Stimulated activated CD4-positive, alpha-beta T cell treated with anti-CD3 and anti-CD28 coated beads, TNF-alpha, amount 100 ng/mL, for 24 hours (primary cell): ENCODE data around the gene CLDN19.
"Not testable (repeated sequence)": the region's sequence is repeated elsewhere in the genome, so short reads cannot be mapped to it uniquely, and the experiment has no call there.

Experiments used
- DNase-seq, 3 experiments: peaks; one replicate each; pipeline ENCODE4 v3.0.0-alpha.2; 2020; ENCODE audit warnings: low read depth in 3 of 3

Gene CLDN19

DNA sequence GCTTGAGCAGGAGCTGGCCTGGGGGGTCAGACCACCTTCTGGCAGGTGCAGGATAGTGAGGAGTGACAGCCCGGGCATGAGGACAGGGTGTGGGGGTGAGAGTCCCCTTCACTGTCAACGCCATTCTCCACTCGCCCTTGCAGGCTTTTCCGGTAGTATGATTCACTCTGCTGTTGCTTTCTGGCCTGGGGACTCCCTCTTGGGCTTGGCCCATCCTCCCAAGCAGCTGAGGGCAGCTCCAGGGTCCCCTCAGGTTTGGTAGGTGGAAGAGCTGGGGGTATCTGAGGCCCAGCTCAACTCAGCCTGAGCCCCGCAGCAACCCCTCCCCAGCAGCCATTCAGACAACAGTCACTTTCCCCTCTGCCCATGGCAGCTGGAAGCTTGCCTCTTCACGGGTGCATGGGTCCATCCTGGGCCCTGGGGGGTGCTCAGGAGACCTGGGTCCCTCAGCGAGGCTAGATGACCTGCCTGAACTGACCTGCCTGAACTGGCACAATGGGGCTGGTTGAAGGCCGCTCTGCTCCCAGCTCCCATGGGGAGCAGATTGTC, 1.3 kb downstream of the CLDN19 start:
- DNase-seq, result no peak

DNA sequence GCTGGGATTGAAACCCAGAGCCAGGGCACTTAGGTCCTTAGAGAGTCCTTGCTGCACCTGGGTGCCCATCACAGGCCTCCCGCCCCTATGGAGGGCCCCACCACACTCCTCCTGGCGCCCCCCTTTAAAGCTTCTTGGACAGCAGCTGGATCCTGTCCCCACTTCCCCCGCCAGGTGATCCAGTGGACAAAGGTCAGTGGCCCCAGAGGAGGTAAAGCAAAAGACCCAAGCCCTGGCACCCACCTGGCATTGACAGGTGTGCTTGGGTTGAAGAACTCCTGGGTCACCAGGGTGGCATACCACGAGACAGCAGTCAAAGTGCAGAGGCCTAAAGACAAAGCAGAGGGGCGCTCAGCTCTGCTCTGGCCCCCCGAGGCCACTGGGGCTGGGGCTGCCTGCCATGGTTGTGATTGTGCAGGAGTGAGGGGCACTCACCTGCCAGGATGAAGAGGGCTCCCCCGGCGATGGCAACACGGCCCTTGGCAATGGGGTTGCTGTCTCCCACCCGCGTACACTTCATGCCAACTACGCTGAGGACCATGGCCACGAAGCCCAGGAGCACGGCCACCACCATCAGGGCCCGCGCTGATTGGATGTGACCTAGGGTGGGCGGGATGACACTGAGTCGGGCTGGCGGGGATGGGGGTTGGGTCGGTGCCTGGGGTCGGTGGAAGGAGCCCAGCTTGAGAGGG, 1.9 kb downstream of the CLDN19 start:
- DNase-seq, result no peak

DNA sequence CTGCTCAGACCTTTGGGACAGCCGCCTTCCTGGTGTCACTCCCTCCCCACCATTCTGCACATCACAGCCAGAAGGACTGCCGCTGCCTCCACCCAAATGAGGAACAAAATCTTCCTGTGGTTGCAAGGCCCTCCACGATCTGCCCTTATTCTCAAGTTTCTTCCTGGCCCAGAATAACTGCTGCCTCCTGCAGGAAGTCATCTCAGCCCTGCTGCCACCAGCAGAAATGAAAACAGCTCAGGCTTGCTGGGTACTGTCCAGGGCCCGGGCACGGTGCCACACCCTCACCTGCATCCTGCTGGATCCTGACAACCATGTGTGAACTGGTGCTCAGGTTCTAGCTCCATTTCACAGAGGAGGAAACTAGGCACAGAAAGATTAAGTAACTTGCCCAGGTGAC, 2.8 kb downstream of the CLDN19 start:
- no peak for DNase-seq

DNA sequence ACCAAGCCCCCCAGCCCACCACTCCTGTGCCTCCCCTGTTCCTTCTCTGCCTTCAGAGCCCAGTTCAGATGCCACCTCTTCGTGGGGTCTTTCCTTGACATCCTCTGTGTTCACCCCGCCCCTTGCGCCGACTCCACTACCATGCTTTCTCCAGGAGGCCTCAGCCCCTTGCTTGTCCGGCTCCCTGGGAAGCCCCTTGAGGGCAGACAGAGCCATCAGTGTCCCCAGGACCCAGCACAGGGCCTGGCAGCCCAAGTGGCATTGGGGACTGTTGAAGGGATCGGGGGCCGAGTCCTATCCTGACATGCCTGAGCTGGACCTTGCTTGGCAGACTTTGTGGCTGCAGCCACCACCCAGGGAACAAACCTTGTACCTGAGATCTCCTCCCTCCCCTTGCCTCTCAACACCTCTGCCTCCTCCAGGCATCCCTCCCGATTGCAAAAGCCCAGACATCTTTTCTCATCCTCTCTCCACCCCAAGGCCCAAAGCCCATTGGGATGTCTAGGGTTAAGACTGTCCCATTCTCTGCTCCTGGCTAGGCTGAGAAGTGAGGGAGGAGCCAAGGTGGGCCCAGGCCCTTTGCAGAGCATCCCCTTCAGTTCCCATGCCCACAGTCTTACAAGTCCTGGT, 3.4 kb downstream of the CLDN19 start:
- no peak for DNase-seq

DNA sequence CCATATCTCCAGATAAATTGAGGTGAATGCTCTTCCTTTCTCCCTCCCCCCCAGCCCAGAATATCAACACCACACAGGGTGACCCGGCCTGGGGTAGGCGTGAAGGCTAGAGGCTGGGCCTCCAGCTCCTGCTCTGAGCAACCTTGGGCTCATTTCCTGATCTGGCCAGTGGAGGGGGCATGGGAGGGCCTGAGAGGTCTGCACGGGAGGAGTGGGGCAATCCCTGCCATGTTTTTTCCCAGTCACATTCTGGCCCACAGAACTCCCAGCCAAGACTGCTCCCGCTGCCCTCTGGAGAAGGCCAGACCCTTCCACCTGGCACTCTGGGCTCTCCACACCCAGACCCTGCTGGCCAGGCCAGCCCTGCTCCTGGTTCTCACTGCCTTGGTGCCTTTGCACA, 3.9 kb downstream of the CLDN19 start:
- DNase-seq, result no peak

DNA sequence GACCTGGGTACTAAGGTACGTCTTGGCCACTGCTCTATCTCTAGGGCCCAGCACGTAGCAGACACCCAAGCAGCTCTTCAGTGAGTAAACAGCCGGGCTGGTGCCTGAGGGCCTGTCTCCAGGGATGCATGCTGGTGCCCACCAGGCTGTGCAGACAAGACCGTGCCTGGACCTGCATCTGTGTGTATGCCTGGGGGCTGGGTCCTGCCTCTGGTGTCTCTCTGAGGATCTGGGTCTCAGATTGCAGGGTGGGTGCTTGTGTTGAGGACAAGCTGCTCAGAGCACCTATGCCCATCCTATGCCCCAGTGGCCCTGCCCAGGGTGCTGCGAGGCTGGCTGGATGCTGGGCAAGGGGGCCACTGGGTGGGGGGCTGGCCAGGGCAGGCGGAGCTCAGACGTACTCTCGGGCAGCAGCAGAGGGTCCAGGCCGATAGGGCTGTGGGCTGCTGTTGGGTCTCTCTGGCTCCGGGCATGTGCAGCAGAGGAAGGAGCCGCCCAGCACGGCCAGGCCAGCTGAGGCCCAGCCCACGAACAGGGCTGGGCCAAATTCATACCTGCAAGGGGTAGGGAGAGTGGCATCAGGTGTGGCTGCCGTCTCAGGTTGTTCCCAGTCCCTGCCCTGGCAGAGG, 4.4 kb downstream of the CLDN19 start:
- no peak for DNase-seq

DNA sequence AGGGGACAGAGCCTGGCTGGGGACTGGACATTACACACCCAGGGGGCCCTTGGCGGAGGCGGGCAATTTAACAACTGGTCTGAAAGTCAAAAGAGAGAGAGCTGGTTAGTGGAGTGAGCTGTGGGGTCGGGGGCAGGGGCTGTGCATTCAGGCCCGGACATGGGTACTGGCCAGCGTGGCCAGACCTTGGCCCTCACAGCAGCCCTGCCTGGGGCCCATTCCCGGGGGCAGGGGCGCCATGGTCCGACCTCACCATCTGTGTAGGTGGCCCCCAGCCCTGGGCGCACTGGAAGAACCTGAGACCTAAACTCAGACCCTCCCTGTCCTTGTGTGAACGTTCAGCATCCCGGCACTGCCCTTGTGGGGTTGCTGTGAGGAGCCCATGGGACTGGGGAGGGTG, 5.0 kb downstream of the CLDN19 start:
- no peak for DNase-seq

DNA sequence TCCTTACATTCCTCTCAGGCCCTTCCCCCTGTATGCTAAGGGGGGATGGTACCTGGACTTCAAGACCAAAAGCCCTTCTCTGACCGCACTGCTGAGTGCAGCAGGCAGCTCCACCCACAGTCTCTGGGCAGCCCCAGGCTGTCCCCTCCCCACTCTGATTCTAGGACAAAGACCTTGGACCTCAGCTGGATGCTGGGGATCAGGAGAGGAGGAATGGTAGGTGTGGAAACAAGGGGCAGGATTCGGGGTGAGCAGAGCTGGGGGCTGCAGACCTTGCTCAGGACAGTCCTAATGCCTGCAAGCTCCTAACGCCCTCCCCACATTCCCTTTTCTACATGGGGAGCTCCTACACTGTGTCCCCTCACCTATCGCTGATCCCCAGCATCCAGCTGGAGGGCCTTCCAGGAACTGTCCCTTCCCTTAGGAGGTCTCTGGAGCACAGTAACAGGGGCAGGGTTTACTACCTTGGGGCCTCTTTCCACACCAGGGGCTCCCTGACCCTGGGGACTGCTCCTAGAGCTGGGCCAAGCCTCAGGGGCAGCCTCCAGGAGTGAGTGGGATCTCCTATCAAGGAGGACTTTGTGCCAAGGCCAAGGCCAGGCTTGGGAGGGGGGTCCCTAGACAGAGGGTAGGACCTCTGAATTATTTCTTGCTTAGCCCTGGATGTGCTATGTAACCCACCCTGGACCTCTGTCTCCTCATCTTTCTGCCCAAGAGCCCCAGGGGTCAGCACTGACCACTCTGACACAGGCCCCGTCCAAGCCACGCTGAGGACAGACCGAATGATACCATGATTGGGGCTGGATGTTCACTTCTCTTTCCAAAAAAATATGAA, 5.6 kb downstream of the CLDN19 start:
- no peak for DNase-seq

DNA sequence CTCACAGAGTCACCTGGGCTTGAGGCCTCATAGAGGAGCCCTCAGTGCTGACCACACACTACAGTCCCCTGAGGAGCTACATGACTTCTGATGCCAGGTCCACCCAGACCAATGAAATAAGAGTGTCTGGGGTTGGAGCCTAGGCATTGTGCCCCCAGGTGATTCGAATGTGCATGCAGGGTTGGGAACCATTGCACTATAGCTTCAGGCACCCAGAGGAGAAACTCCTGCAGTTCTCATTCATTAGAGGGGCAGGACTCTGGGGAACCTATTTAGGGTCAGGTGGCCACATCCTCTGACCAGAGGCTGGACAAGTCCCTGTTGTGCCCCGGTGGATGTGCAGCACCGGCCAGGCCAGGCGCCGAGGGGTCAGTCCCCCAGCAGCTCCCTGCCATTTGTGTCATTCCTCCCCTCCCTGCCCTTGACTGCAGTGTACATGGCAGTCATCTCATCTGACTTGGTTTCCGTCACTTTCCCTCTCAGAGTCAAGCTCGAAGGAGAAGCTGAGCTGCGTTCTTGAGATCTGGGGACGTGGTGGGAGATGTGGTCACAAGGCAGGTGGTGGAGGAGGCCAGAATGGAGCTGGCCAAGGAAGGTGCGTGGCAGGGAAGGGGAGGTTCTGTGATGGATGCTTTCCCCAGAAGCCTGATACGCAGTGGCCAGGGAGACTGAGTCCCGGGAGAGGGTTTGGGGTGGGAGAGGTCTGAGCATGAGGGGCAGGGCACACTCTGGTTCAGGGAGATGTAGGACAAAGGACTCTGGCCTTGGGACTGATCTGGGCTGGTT, 6.4 kb downstream of the CLDN19 start:
- no peak for DNase-seq

DNA sequence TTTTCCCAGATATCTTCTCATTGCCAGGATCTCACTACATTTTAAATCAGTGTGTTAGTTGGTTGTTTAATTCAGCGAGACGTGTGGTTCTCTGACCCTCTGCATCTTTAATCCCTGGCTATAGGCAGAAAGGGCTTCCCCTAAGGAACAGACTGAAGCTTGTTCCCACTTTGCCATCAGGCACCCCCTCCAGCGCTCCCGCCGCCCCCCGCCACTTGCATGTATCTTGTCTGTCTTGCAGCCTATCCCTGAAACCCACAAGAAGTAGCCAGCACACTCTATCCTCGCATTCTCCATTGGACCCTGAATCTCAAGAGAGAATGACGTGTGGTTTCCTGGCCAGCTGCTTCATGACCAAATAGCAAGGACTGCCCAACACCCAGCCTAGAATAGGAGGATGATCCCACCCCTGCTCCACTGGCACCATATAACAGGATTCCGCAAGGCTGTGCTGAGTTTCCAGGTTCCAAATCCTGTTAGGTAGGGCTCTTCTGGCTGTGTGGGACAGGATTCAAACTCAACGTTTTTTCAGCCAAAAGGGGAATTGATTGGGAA, 7.8 kb downstream of the CLDN19 start:
- DNase-seq, result no peak

DNA sequence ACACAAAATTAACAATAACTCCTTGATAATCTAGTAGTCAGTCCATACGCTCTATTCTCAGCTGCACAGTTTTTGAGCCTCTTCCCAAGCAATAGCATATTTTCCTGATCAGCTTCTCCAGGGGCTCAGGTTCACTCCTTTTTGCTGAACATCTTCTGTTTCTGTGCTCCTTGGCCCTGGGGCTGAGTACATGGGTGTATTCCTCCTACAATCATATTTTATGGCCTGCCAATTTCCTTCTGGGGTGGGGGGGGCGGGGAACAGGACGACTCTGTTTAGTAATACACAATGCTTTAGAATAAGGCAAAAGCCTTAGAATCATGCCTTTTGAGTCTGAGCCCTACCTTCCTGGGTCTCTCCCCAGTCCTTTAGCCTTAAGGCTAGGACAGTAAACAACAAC, 8.5 kb downstream of the CLDN19 start:
- no peak for DNase-seq

DNA sequence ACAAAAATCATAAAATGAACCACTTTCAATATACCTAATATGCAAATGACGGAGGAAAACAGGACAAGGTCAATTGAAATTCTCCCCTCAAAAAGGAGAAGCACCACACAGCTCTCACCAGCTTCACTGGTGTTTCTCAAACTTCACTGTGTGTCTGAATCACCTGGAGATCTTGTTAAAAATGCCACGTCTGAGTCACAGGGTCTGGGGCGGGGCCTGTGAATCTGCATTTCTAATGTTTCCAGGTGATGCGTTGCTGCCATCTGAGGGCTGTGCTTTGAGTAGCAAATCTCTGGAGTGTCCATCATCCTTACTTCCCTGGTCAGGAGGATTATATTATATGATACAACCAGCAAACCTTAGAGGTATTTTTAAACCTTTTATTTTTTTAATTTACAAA, 9.0 kb downstream of the CLDN19 start:
- peak; percentile 27 to 68 (median 33) for DNase-seq

DNA sequence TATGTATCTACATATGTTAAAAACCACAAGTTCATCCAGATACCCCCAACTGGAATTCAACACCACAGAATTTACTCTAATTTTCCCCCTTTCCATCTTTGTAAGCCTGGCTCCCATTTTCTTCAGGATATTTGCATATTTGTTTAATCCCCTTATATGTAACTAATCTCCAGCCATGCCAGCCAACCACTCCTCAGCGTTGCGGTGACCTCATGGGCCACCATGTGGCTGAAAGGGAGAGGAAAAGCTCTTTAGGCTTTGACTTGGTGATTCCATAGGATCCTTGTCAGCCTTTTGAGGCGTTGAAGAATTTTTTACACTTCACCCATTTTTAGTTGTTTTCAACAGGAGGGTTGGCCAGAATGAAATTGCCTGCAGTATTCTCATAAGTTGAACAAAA, 10.0 kb downstream of the CLDN19 start:
- DNase-seq, result no peak

DNA sequence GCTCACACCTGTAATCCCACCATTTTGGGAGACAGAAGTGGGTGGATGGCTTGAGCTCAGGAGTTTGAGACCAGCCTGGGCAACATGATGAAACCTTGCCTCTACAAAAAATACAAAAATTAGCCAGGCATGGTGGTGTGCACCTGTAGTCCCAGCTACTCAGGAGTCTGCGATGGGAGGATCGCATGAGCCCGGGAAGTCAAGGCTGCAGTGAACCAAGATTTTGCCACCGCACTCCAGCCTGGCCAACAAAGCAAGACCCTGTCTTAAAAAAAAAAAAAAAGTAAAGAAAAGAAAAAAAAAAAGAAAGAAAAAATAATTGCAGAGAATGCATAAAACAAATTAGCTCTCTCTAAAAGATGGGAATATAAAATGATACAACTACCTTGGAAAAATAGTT, 14.2 kb downstream of the CLDN19 start:
- DNase-seq, result not testable (repeated sequence)

DNA sequence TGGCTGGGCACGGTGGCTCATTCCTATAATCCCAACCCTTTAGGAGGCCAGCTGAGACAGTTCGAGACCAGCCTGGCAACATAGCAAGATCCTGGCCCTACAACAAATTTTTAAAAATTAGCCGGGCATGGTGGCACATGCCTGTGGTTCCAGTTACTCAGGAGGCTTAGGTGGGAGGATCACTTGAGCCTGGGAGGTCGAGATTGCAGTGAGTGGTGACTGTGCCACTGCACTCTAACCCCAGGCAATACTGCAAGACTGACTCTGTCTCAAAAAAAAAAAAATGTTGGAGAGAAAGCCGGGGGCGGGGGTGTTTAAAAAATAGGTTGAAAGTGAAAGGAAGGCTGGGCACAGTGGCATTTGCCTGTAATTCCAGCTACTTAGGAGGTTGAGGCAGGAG, 16.5 kb downstream of the CLDN19 start:
- no peak for DNase-seq

DNA sequence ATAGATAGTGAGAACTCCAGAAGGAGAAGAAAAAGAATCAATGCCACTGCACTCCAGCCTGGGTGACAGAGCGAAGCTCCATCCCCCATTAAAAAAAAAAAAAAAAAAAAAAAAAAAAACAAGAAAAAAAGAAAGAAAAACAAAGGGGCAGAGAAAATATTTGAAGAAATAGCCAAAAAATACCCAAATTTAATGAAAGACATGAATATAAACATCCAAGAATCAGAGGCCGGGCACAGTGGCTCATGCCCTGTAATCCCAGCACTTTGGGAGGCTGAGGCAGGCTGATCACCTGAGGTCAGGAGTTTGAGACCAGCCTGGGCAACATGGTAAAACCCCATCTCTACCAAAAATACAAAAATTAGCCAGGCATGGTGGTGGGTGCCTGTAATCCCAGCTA, 17.6 kb downstream of the CLDN19 start:
- not testable (repeated sequence) for DNase-seq

DNA sequence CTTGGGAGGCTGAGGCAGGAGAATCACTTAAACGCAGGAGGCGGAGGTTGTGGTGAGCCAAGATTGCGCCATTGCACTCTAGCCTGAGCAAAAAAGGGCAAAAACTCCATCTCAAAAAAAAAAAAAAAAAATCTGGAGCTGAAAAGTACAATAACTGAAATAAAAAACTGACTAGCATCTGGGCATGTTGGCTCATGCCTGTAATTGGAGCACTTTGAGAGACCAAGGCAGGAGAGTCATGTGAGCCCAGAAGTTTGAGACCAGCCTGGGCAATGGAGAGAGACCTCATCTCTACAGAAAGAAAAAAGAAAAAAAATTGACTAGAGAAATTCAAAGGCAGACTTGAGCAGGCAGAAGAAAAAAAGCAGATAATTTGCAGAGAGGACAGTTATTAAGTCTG, 18.1 kb downstream of the CLDN19 start:
- no peak for DNase-seq

DNA sequence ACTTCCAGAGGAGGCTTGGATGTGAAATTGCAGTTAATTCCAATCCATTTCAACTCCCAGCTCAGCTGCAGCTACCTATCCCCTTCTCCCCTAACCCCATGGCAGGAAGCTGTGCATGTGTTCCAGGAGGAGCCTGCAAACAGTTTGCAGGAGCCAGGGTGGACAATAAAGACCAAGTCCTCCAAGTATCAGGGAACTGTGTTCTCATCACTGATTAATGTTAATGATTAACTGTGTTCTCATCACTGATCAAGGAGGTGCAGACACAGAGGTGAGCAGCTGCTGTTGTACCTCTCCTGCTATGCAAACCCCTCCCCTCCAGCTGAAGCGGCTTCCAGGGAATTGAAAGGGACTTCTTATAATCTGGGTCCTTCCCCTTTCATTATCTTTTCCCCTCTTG, 19.2 kb downstream of the CLDN19 start:
- DNase-seq, result no peak

DNA sequence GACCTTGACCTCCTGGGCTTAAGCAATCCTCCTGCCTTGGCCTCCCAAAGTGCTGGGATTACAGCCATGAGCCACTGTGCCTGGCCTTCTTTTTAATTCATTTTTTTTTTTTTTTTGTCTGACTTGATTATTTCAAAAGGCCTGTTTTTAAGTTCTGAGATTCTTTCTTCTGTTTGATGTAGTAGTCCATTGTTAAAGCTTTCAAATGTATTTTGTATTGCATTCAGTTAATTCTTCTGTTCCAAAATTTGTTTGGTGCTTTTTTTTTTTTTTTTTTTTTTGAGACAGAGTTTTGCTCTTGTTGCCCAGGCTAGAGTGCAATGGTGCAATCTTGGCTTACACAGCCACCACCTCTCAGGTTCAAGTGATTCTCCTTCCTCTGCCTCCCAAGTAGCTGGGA, 25.6 kb downstream of the CLDN19 start:
- DNase-seq, result not testable (repeated sequence)

DNA sequence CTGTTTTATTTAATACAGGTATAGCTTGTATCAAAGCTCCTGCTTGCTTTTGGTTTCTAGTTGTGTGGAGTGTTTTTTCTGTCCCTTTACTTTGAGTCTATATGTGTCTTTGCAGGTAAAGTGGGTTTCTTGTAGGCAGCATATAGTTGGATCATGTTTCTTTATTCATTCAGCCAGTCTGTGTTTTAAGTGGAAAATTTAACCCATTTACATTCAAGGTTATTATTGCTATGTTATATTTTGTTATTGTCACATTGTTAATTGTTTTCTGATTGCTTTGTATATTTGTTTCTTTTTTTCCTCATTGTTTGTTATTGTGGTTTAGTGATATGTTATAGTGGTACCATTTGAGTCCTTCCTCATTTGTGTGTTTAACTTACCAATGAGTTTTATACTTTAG, 26.7 kb downstream of the CLDN19 start:
- no peak for DNase-seq

DNA sequence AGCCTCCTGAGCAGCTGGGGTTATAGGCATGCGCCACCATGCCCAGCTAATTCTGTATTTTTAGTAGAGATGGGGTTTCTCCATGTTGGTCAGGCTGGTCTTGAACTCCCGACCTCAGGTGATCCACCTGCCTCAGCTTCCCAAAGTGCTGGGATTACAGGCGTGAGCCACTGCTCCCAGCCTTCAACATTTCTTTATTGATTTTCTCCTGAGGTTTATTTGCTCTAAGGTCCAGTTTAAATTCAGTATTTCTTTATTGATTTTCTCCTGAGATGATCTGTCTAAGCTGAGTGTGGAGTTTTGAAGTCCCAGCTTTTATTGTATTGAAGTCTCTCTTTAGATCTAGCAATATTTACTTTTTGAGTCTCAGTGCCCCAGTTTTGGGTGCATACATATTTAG, 27.2 kb downstream of the CLDN19 start:
- not testable (repeated sequence) for DNase-seq
